ENCODE data around the gene UTP14C.

DNA sequence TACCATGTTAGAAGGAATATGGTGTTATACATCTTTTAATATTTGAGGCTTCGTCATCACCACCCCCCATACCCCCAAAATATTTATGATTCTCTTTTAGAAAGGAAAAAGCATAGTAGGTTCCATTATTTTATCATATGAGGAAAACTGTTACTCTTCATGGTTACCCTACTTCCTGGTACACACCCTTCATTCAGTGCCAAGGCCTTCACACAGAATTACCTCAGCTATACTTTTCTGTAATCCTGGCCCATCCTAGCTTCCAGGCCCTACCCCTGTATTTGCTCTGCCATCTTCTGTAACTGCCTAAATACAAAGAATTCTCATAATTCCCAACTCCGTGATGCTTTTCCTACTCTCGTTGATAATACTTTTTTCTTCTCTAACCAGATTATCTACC is 4.3 kb upstream of the UTP14C start:
- TF ChIP-seq, protein P1, sequence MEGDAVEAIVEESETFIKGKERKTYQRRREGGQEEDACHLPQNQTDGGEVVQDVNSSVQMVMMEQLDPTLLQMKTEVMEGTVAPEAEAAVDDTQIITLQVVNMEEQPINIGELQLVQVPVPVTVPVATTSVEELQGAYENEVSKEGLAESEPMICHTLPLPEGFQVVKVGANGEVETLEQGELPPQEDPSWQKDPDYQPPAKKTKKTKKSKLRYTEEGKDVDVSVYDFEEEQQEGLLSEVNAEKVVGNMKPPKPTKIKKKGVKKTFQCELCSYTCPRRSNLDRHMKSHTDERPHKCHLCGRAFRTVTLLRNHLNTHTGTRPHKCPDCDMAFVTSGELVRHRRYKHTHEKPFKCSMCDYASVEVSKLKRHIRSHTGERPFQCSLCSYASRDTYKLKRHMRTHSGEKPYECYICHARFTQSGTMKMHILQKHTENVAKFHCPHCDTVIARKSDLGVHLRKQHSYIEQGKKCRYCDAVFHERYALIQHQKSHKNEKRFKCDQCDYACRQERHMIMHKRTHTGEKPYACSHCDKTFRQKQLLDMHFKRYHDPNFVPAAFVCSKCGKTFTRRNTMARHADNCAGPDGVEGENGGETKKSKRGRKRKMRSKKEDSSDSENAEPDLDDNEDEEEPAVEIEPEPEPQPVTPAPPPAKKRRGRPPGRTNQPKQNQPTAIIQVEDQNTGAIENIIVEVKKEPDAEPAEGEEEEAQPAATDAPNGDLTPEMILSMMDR (IDR thresholded peaks at IDR 0.05): no peak
- TF ChIP-seq POLR2A (IDR thresholded peaks at IDR 0.05): no peak

All from breast epithelium (tissue), 3 donors.